ENCODE data around the gene CACNA1S. TPM values are rescaled to one million over a fixed set of nuclear protein-coding genes. Genes with fewer than 3 reads are reported as not detected.

The CACNA1S gene
- total RNA-seq, 4 donors from 2014 or later, result not detected

DNA sequence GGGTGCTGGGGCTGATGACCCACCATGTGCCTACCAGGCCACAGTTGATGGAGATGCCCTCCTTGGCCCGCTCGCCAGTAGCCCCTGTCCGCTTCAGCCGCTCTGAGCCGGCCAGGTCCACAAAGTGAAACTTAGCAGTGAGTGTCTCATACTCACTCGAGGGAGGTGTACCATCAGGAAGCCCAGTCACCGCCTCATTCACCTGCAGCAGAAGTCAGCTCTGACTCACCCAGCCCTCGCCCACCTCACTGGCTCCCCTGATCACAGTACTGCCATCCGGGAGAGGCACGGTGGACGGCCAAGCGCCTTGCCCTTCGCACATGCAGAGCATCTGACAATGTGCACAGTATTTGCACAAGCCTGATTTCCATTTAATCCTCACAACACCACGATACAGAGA lies 107.5 kb downstream of the CACNA1S start:
- H3K27ac ChIP-seq, result no peak overlapping the region
- no peaks in the 10 kb centered on the region for H3K9me3 ChIP-seq
- intact Hi-C loops (cut with DNase I), result no loop called here
- H3K4me1 ChIP-seq, result no peaks in the 10 kb centered on the region
- TF ChIP-seq POLR2A (IDR thresholded peaks at IDR 0.05), result no peak
- TF ChIP-seq, protein P1, sequence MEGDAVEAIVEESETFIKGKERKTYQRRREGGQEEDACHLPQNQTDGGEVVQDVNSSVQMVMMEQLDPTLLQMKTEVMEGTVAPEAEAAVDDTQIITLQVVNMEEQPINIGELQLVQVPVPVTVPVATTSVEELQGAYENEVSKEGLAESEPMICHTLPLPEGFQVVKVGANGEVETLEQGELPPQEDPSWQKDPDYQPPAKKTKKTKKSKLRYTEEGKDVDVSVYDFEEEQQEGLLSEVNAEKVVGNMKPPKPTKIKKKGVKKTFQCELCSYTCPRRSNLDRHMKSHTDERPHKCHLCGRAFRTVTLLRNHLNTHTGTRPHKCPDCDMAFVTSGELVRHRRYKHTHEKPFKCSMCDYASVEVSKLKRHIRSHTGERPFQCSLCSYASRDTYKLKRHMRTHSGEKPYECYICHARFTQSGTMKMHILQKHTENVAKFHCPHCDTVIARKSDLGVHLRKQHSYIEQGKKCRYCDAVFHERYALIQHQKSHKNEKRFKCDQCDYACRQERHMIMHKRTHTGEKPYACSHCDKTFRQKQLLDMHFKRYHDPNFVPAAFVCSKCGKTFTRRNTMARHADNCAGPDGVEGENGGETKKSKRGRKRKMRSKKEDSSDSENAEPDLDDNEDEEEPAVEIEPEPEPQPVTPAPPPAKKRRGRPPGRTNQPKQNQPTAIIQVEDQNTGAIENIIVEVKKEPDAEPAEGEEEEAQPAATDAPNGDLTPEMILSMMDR (IDR thresholded peaks at IDR 0.05), result no peak
- no peak overlapping the region for H3K4me3 ChIP-seq
- 77 to 89% methylated on average over 13 to 14 of the region's 14 CpGs for WGBS, 2 donors
- no peaks in the 10 kb centered on the region for H3K27me3 ChIP-seq
- DNase-seq, result no peak
- peaks cover 0 to 9% (median 0%) of the 10 kb centered on the region in 3 donors for H3K36me3 ChIP-seq

DNA sequence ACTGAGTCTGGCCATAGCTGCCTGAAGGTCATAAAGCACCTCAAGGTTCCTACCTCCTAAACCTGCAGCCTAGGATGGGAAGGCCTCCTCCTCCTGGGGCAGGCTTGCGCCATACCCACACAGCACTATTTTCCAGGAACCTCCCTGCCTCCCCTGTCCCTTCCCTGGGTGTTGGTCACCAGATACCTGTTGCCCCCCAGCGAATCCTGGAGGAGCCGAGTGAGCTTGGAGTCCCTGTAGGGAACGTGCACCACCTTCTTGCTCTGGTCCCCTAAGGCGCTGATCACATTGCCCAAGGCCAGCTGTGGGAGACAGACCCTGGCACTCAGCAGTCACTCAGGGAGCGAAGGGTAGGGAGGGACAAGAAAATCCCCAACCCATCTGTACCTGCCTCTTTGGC lies 108.1 kb downstream of the CACNA1S start:
- no peak overlapping the region for H3K4me3 ChIP-seq
- no peaks in the 10 kb centered on the region for H3K27me3 ChIP-seq
- H3K27ac ChIP-seq, result no peak overlapping the region
- H3K9me3 ChIP-seq, result no peaks in the 10 kb centered on the region
- no peaks in the 10 kb centered on the region for H3K4me1 ChIP-seq
- peaks cover 0 to 9% (median 0%) of the 10 kb centered on the region in 3 donors for H3K36me3 ChIP-seq
- TF ChIP-seq, protein P1 (IDR thresholded peaks at IDR 0.05), result no peak
- no peak for TF ChIP-seq POLR2A (IDR thresholded peaks at IDR 0.05)
- intact Hi-C loops (cut with DNase I), result no loop called here
- WGBS, 2 donors, result 93 to 95% methylated on average over 2 to 4 of the region's 6 CpGs
- no peak for DNase-seq

DNA sequence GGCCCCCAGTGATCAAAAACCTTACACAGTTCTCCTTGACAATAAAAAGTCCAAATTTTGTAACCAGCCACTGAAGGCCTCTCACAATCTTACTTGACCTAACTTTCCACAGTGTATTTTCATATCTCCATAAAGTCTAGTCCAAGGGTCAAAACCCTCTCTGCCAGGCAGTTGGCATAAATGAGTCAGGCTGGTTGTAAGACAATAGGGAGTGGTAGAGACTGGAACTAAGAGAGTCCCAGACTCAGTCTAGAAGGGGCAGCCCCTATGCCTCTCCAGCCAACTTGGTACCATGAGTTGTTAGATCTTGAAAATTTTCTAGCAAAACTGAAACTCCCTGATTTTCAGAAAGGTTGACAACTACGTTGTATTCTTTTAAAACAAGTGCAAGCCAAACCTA lies 109.7 kb downstream of the CACNA1S start:
- no peaks in the 10 kb centered on the region for H3K4me1 ChIP-seq
- no peaks in the 10 kb centered on the region for H3K9me3 ChIP-seq
- WGBS, 2 donors, result 85 to 95% methylated on average over 1 of the region's 1 CpG
- intact Hi-C loops (cut with DNase I), result no loop called here
- no peaks in the 10 kb centered on the region for H3K27me3 ChIP-seq
- peaks cover 0 to 9% (median 0%) of the 10 kb centered on the region in 3 donors for H3K36me3 ChIP-seq
- no peak overlapping the region for H3K4me3 ChIP-seq
- no peak for DNase-seq
- no peak overlapping the region for H3K27ac ChIP-seq
- TF ChIP-seq POLR2A (IDR thresholded peaks at IDR 0.05), result no peak
- TF ChIP-seq, protein P1 (IDR thresholded peaks at IDR 0.05), result no peak

DNA sequence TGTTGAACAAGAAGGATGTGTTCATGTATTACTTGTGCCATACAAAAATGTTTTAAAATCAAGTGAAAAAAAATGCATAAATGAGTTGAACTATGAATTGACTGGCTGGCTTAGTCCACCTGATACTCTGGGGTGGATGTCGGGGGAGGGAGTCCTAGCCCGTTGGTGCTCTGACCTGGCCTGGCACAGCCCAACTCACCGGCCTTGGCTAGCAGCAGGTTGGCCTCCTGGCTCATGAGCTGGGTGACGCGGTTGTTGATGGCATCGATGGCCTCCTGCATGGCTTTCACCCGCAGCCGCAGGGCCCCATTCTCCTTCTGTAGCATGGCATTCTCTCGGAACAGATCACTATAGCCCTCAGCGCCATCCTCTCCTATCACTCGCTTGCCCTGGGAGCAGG lies 110.3 kb downstream of the CACNA1S start:
- DNase-seq, result no peak
- no peak for TF ChIP-seq POLR2A (IDR thresholded peaks at IDR 0.05)
- TF ChIP-seq, protein P1 (IDR thresholded peaks at IDR 0.05), result no peak
- Histone ChIP-seq H3K27me3 (no peaks in the 10 kb centered on the region), H3K27ac (no peak overlapping the region), H3K4me3 (no peak overlapping the region), H3K9me3 (no peaks in the 10 kb centered on the region), H3K36me3 (peaks cover 0 to 9% (median 0%) of the 10 kb centered on the region in 3 donors), H3K4me1 (no peaks in the 10 kb centered on the region)
- 85 to 86% methylated on average over 5 to 10 of the region's 11 CpGs for WGBS, 2 donors
- intact Hi-C loops (cut with DNase I), result no loop called here

DNA sequence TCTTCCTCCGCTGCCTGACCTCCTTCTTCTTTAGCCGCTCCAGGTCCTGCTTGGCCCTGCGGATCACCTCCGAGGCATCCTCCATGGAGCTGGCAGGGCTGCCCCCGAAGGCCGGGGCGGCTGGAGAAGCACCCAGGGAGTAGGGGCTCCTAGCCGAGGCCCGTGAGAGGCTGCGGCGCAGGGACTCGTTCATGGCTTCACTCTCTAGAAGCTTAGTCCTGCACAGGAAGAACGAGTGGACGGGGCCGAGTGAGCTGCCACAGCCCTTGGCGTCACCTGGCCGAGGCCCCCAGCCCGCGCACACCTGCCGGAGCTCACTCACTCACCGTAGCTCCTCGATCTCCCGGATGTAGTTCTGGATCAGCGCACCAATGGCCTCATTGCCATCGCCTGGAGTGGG lies 111.8 kb downstream of the CACNA1S start:
- no peaks in the 10 kb centered on the region for H3K4me1 ChIP-seq

More for the DNA sequence above, 111.8 kb downstream of the CACNA1S start:
- WGBS, 2 donors, result 97 to 98% methylated on average over 9 to 11 of the region's 25 CpGs
- Histone ChIP-seq H3K9me3 (no peaks in the 10 kb centered on the region), H3K27ac (no peak overlapping the region), H3K27me3 (no peaks in the 10 kb centered on the region), H3K4me3 (no peak overlapping the region), H3K36me3 (peaks cover 0 to 9% (median 0%) of the 10 kb centered on the region in 3 donors)
- TF ChIP-seq, protein P1 (IDR thresholded peaks at IDR 0.05), result no peak
- no peak for TF ChIP-seq POLR2A (IDR thresholded peaks at IDR 0.05)
- DNase-seq, result no peak
- intact Hi-C loops (cut with DNase I), result no loop called here

All from esophagus squamous epithelium (tissue), 5 donors.